ENCODE measurements around the gene BMPR1A. TPM values are rescaled to one million over a fixed set of nuclear protein-coding genes. Genes with fewer than 3 reads are reported as not detected.
"Not testable (repeated sequence)": the region's sequence is repeated elsewhere in the genome, so short reads cannot be mapped to it uniquely, and the experiment has no call there.

Gene BMPR1A
- total RNA-seq, 1 donor: 71.7 TPM

DNA sequence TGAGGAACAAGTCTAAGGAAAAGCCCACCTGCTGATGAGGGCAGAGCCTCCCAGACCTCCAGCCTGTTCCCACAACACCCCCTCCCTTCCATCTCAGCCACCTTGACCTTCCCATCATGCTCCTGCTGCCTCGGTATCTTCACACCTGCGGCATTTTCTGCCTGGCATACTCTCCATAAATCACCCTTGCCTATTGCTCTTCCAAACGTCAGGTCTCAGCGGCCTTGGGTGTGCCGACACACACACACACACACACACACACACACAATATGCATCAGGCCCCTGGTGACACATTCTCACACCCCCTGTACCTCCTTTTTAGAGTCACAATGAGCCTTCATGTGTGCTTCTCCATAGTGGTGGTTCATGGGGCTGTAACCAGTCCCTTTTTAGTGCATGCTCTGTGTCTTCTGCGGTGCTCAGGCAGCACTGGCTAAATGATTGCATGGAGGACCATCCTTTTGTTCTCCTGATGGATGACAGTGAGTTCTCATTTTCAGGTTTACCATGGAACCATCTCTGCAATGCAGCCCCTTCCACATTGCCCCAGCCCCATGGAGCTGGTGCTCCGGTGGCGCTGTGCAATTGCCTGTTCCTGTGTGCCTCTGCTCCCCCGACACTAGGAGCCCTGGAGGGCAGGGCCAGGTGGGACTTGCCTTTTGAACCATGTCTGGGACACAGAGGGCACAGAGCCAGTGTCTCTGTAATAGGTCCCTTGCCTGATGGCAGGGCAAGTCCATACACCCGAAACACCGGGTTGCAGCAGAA lies 216.4 kb downstream of the BMPR1A start:
- H3K4me3 ChIP-seq (ENCODE audit: insufficient read depth, low read length): no peak overlapping the region
- H3K27ac ChIP-seq (ENCODE audit: low read depth, low read length): no peak overlapping the region
- no peaks in the 10 kb centered on the region for H3K36me3 ChIP-seq (ENCODE audit: insufficient read depth, low read length)
- H3K9me3 ChIP-seq (ENCODE audit: low read depth, low read length): no peaks in the 10 kb centered on the region
- H3K4me1 ChIP-seq (ENCODE audit: insufficient read depth, low read length): peaks cover 36% of the 10 kb centered on the region
- no peaks in the 10 kb centered on the region for H3K27me3 ChIP-seq (ENCODE audit: insufficient read depth, low read length)
- H4K20me1 ChIP-seq (ENCODE audit: insufficient read depth, low read length): peaks cover 5% of the 10 kb centered on the region
- TF ChIP-seq, protein P1, sequence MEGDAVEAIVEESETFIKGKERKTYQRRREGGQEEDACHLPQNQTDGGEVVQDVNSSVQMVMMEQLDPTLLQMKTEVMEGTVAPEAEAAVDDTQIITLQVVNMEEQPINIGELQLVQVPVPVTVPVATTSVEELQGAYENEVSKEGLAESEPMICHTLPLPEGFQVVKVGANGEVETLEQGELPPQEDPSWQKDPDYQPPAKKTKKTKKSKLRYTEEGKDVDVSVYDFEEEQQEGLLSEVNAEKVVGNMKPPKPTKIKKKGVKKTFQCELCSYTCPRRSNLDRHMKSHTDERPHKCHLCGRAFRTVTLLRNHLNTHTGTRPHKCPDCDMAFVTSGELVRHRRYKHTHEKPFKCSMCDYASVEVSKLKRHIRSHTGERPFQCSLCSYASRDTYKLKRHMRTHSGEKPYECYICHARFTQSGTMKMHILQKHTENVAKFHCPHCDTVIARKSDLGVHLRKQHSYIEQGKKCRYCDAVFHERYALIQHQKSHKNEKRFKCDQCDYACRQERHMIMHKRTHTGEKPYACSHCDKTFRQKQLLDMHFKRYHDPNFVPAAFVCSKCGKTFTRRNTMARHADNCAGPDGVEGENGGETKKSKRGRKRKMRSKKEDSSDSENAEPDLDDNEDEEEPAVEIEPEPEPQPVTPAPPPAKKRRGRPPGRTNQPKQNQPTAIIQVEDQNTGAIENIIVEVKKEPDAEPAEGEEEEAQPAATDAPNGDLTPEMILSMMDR (IDR thresholded peaks at IDR 0.05; ENCODE audit: extremely low read depth, low read depth, low read length): no peak
- no peak for DNase-seq (ENCODE audit: insufficient read length, low spot score, missing footprints)
- no peak overlapping the region for H3K4me2 ChIP-seq (ENCODE audit: insufficient read depth, low read length)
- no peak overlapping the region for H2AFZ ChIP-seq (ENCODE audit: low read length)
- no peaks in the 10 kb centered on the region for H3K79me2 ChIP-seq (ENCODE audit: insufficient read depth, low read length)

DNA sequence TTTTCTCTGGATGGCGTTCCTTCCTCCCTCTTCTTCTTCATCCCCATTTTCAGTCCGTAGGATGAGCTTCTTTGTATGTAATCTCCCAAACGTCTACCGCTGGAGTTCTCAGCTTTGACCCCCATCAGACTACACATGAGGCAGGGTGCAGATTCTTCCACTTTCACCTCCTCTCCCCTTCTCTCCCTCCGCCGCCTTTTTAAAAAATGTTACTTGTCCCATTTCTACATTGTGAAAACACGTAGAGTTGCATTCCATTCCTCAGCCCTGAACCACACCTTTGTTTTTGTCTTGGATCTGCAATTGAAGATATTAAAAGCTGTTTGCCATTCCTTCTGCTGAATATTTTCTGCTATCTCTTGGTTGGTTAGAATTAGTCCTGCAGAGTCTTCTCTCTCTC lies 218.1 kb downstream of the BMPR1A start:
- Histone ChIP-seq H3K27me3 (ENCODE audit: insufficient read depth, low read length) (no peaks in the 10 kb centered on the region), H3K4me1 (ENCODE audit: insufficient read depth, low read length) (peaks cover 32% of the 10 kb centered on the region), H2AFZ (ENCODE audit: low read length) (no peak overlapping the region), H4K20me1 (ENCODE audit: insufficient read depth, low read length) (peaks cover 4% of the 10 kb centered on the region), H3K4me3 (ENCODE audit: insufficient read depth, low read length) (no peak overlapping the region), H3K36me3 (ENCODE audit: insufficient read depth, low read length) (no peaks in the 10 kb centered on the region), H3K27ac (ENCODE audit: low read depth, low read length) (no peak overlapping the region), H3K79me2 (ENCODE audit: insufficient read depth, low read length) (no peaks in the 10 kb centered on the region), H3K4me2 (ENCODE audit: insufficient read depth, low read length) (no peak overlapping the region), H3K9me3 (ENCODE audit: low read depth, low read length) (no peaks in the 10 kb centered on the region)
- TF ChIP-seq, protein P1 (IDR thresholded peaks at IDR 0.05; ENCODE audit: extremely low read depth, low read depth, low read length): no peak
- no peak for DNase-seq (ENCODE audit: insufficient read length, low spot score, missing footprints)

GRCh38 chr10:86976362-86977056 lies 220.1 kb downstream of the BMPR1A start:
- Histone ChIP-seq H3K27me3 (ENCODE audit: insufficient read depth, low read length) (no peaks in the 10 kb centered on the region), H3K4me2 (ENCODE audit: insufficient read depth, low read length) (no peak overlapping the region), H2AFZ (ENCODE audit: low read length) (no peak overlapping the region), H4K20me1 (ENCODE audit: insufficient read depth, low read length) (no peaks in the 10 kb centered on the region), H3K79me2 (ENCODE audit: insufficient read depth, low read length) (no peaks in the 10 kb centered on the region), H3K4me1 (ENCODE audit: insufficient read depth, low read length) (peaks cover 29% of the 10 kb centered on the region), H3K36me3 (ENCODE audit: insufficient read depth, low read length) (no peaks in the 10 kb centered on the region), H3K9me3 (ENCODE audit: low read depth, low read length) (no peaks in the 10 kb centered on the region), H3K4me3 (ENCODE audit: insufficient read depth, low read length) (no peak overlapping the region), H3K27ac (ENCODE audit: low read depth, low read length) (no peak overlapping the region)
- DNase-seq (ENCODE audit: insufficient read length, low spot score, missing footprints): no peak
- TF ChIP-seq, protein P1 (IDR thresholded peaks at IDR 0.05; ENCODE audit: extremely low read depth, low read depth, low read length): no peak

- peaks cover 22% of the 10 kb centered on the region for H3K4me1 ChIP-seq (ENCODE audit: insufficient read depth, low read length)
- not testable (repeated sequence) for H4K20me1 ChIP-seq (ENCODE audit: insufficient read depth, low read length)
Observed at GRCh38 chr10:86978457-86978856, 222.0 kb downstream of the BMPR1A start.

More at GRCh38 chr10:86978457-86978856, 222.0 kb downstream of the BMPR1A start:
- not testable (repeated sequence) for H3K79me2 ChIP-seq (ENCODE audit: insufficient read depth, low read length); H3K27me3 ChIP-seq (ENCODE audit: insufficient read depth, low read length); H3K27ac ChIP-seq (ENCODE audit: low read depth, low read length); H2AFZ ChIP-seq (ENCODE audit: low read length); H3K4me2 ChIP-seq (ENCODE audit: insufficient read depth, low read length); H3K36me3 ChIP-seq (ENCODE audit: insufficient read depth, low read length); H3K4me3 ChIP-seq (ENCODE audit: insufficient read depth, low read length); H3K9me3 ChIP-seq (ENCODE audit: low read depth, low read length); DNase-seq (ENCODE audit: insufficient read length, low spot score, missing footprints)
